Lung microvascular endothelial cell (primary cell): ENCODE measurements around the gene BAHCC1. TPM values are rescaled to one million over a fixed set of nuclear protein-coding genes. Genes with fewer than 3 reads are reported as not detected.

ENCODE experiments used
- DNase-seq, 2 donors: peaks; one replicate each; pipeline versions ENCODE4 v3.0.0 to v3.0.0-alpha.2; 2010; ENCODE audit warnings: low read depth in 2 of 2
- total RNA-seq: library from RNA; depleted of rRNA; stranded (reverse); fragments of >200 nt; gene quantifications from 2 replicates; pipeline ENCODE4 v1.2.1, GENCODE V29; 2014

Gene BAHCC1
- total RNA-seq, 1 donor from 2014 or later = 2.6 TPM

- peak in 1 of 2 donors; percentile 27 for DNase-seq
Measured at GRCh38 chr17:81386646-81387099, 8.6 kb upstream of the BAHCC1 start.

- DNase-seq = peak; percentile 42 to 81
Measured at GRCh38 chr17:81387100-81388090, 7.9 kb upstream of the BAHCC1 start.

- DNase-seq = peak in 1 of 2 donors; percentile 16
Measured at GRCh38 chr17:81388091-81388611, 7.1 kb upstream of the BAHCC1 start.

GRCh38 chr17:81388612-81389367 is 6.5 kb upstream of the BAHCC1 start:
- DNase-seq = peak; percentile 13 to 20

- DNase-seq = no peak
Measured at GRCh38 chr17:81389585-81389984, 5.7 kb upstream of the BAHCC1 start.

GRCh38 chr17:81390029-81390872 is 5.0 kb upstream of the BAHCC1 start:
- no peak for DNase-seq

- DNase-seq = no peak
Measured at GRCh38 chr17:81390873-81391255, 4.4 kb upstream of the BAHCC1 start.

- no peak for DNase-seq
Measured at GRCh38 chr17:81391293-81391935, 3.8 kb upstream of the BAHCC1 start.

GRCh38 chr17:81391936-81392908 is 3.0 kb upstream of the BAHCC1 start:
- peak; percentile 28 to 52 for DNase-seq

GRCh38 chr17:81392909-81393654 is 2.2 kb upstream of the BAHCC1 start:
- peak; percentile 49 to 62 for DNase-seq

- DNase-seq = peak; percentile 100
Measured at GRCh38 chr17:81393684-81394376, 1.4 kb upstream of the BAHCC1 start.

GRCh38 chr17:81394377-81394920 is 808 bp upstream of the BAHCC1 start:
- DNase-seq = no peak

GRCh38 chr17:81395600-81396277 is 482 bp downstream of the BAHCC1 start:
- DNase-seq = peak; percentile 30 to 46

GRCh38 chr17:81396278-81396721 is 1.0 kb downstream of the BAHCC1 start:
- DNase-seq = peak in 1 of 2 donors; percentile 56

GRCh38 chr17:81396722-81397313 is 1.6 kb downstream of the BAHCC1 start:
- peak; percentile 68 to 70 for DNase-seq

GRCh38 chr17:81397314-81398175 is 2.3 kb downstream of the BAHCC1 start:
- DNase-seq = peak; percentile 70 to 75
